MM.1S (cell line): ENCODE results near the gene AQP12A.

Source experiments
- CTCF ChIP-seq: fragments of 300-600 bp; sonication (generic); IDR thresholded peaks from 2 replicates; pipeline ENCODE4 v1.5.1; 2016; ENCODE audit warnings: antibody characterized with exemption, low read length, mixed read lengths
- EZH2 ChIP-seq: fragments of 300-600 bp; sonication (generic); optimal IDR thresholded peaks from 2 replicates; pipeline ENCODE3; 2017; ENCODE audit warnings: low read depth, mild to moderate bottlenecking, antibody characterized with exemption, low read length, mixed read lengths

GRCh38 chr2:240651185-240651584 lies 40.5 kb upstream of the AQP12A start:
- TF ChIP-seq CTCF = no peak
- TF ChIP-seq EZH2 = no peak
